NCI-H146 (cell line): ENCODE results near the gene ITGAV.

Source experiments
- DNase-seq: peaks from one replicate; lab custom pipeline; 2025; lab: John Stamatoyannopoulos, UW

The ITGAV gene

GRCh38 chr2:186718122-186718521 lies 128.3 kb downstream of the ITGAV start:
- DNase-seq = no peak

- peak; percentile 76 for DNase-seq
Measured at GRCh38 chr2:186718903-186719302, 129.0 kb downstream of the ITGAV start.

- no peak for DNase-seq
Measured at GRCh38 chr2:186721956-186722355, 132.1 kb downstream of the ITGAV start.

GRCh38 chr2:186724736-186725135 lies 134.9 kb downstream of the ITGAV start:
- DNase-seq = no peak

- no peak for DNase-seq
Measured at GRCh38 chr2:186725783-186726182, 135.9 kb downstream of the ITGAV start.

GRCh38 chr2:186726938-186727337 lies 137.1 kb downstream of the ITGAV start:
- no peak for DNase-seq

GRCh38 chr2:186728631-186729030 lies 138.8 kb downstream of the ITGAV start:
- DNase-seq = no peak
